Measurements from ENCODE around the gene COG8. TPM values are rescaled to one million over a fixed set of nuclear protein-coding genes. Genes with fewer than 3 reads are reported as not detected.

The COG8 gene
- total and polyA plus RNA-seq, 9 of the 15 experiments (the other 6 are each of a cell fraction or from before 2014, with no cell fraction given), result 3.7 to 42.6 (median 30.1) TPM

DNA sequence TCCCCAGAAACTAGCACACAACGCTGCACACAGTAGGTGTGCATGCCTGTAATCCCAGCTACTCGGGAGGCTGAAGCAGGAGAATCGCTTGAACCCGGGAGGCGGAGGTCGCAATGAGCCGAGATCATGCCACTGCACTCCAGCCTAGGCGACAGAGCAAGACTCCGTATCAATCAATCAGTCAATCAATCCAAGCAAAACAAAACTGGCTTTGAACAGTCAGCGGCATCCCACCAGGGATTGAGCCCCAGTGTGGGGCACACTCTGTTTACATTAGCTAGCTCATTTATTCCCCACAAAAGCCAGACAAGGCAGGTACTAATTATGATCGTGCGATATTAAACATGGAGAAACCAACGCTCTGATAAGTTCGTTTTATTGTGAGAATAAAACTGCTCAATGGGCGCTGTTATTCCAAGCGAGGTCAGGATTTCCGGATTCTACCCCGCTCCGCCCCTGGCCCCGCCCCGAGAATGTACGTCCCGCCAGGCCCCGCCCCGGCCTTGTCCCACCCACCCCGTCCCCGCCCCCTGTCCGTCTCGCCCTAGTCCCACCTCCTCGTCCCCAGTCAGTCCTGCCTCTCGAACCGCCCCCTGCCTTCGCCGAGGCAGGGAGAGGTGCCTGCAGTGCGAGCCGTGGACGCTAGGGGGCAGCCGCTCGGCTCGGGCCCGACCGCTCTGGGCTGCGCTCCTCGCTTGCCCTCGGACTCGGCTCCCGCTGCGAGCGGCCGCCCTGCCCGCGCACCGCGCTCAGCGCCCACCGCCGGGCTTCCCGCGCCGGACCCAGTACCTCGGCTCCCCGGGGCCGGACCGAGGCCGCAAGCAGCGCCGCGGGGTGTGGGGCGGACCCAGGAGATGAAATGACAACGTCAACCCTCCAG, 28.5 kb downstream of the COG8 start, which contains the start of gene VPS4A (continued):
- TF ChIP-seq, protein P1, sequence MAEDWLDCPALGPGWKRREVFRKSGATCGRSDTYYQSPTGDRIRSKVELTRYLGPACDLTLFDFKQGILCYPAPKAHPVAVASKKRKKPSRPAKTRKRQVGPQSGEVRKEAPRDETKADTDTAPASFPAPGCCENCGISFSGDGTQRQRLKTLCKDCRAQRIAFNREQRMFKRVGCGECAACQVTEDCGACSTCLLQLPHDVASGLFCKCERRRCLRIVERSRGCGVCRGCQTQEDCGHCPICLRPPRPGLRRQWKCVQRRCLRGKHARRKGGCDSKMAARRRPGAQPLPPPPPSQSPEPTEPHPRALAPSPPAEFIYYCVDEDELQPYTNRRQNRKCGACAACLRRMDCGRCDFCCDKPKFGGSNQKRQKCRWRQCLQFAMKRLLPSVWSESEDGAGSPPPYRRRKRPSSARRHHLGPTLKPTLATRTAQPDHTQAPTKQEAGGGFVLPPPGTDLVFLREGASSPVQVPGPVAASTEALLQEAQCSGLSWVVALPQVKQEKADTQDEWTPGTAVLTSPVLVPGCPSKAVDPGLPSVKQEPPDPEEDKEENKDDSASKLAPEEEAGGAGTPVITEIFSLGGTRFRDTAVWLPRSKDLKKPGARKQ (CRISPR knock-in tag; IDR thresholded peaks at IDR 0.05), result no peak; the same call in 1 of the 2 replicates
- TF ChIP-seq CEBPG (CRISPR knock-in tag; IDR thresholded peaks at IDR 0.05) (no peak), CEBPG (tag; conservative IDR thresholded peaks at IDR 0.05 in 1 of 2, IDR thresholded peaks at IDR 0.05 in 1 of 2) (no peak), ZBTB1 (CRISPR knock-in tag; IDR thresholded peaks at IDR 0.05; ENCODE audit: borderline replicate concordance, low read depth) (no peak), ELF1 (tag; IDR thresholded peaks at IDR 0.05) (peak; percentile 46; the same call in 1 of the 2 replicates), HCFC1 (IDR thresholded peaks at IDR 0.05; ENCODE audit: low read depth, low read length) (peak; percentile 67), HNRNPK (IDR thresholded peaks at IDR 0.05; ENCODE audit: low read depth, low read length, poor library complexity, severe bottlenecking) (no peak), CC2D1A (IDR thresholded peaks at IDR 0.05) (no peak), SIN3A (IDR thresholded peaks at IDR 0.05; ENCODE audit: borderline replicate concordance in 2 of 2, control insufficient read depth in 1 of 2, low read depth in 2 of 2, low read length in 2 of 2) (peak in 1 of 2 experiments; percentile 48; a peak in 2 of 4 replicates), ZNF224 (CRISPR knock-in tag; IDR thresholded peaks at IDR 0.05) (no peak), SRSF7 (optimal IDR thresholded peaks at IDR 0.05; ENCODE audit: low read depth, low read length) (no peak), NFATC3 (IDR thresholded peaks at IDR 0.05) (no peak), ETS2 (tag; IDR thresholded peaks at IDR 0.05; ENCODE audit: borderline replicate concordance, poor library complexity, severe bottlenecking) (no peak)
- TF ChIP-seq, protein P2, sequence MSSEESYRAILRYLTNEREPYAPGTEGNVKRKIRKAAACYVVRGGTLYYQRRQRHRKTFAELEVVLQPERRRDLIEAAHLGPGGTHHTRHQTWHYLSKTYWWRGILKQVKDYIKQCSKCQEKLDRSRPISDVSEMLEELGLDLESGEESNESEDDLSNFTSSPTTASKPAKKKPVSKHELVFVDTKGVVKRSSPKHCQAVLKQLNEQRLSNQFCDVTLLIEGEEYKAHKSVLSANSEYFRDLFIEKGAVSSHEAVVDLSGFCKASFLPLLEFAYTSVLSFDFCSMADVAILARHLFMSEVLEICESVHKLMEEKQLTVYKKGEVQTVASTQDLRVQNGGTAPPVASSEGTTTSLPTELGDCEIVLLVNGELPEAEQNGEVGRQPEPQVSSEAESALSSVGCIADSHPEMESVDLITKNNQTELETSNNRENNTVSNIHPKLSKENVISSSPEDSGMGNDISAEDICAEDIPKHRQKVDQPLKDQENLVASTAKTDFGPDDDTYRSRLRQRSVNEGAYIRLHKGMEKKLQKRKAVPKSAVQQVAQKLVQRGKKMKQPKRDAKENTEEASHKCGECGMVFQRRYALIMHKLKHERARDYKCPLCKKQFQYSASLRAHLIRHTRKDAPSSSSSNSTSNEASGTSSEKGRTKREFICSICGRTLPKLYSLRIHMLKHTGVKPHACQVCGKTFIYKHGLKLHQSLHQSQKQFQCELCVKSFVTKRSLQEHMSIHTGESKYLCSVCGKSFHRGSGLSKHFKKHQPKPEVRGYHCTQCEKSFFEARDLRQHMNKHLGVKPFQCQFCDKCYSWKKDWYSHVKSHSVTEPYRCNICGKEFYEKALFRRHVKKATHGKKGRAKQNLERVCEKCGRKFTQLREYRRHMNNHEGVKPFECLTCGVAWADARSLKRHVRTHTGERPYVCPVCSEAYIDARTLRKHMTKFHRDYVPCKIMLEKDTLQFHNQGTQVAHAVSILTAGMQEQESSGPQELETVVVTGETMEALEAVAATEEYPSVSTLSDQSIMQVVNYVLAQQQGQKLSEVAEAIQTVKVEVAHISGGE (CRISPR knock-in tag; IDR thresholded peaks at IDR 0.05), result peak in 1 of 3 experiments; percentile 70; a peak in 1 of 6 replicates
- TF ChIP-seq, protein P3, sequence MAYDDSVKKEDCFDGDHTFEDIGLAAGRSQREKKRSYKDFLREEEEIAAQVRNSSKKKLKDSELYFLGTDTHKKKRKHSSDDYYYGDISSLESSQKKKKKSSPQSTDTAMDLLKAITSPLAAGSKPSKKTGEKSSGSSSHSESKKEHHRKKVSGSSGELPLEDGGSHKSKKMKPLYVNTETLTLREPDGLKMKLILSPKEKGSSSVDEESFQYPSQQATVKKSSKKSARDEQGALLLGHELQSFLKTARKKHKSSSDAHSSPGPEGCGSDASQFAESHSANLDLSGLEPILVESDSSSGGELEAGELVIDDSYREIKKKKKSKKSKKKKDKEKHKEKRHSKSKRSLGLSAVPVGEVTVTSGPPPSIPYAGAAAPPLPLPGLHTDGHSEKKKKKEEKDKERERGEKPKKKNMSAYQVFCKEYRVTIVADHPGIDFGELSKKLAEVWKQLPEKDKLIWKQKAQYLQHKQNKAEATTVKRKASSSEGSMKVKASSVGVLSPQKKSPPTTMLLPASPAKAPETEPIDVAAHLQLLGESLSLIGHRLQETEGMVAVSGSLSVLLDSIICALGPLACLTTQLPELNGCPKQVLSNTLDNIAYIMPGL (CRISPR knock-in tag; IDR thresholded peaks at IDR 0.05), result peak; percentile 94; the same call in 1 of the 2 replicates

Data from K562 (cell line).